ENCODE measurements around the gene NUCB2. TPM values are rescaled to one million over a fixed set of nuclear protein-coding genes. Genes with fewer than 3 reads are reported as not detected.

Gene NUCB2
- total and polyA plus RNA-seq, 2 of the 13 experiments (the other 11 are each of a cell fraction or from before 2014, with no cell fraction given): 54.2 to 82.4 TPM

DNA sequence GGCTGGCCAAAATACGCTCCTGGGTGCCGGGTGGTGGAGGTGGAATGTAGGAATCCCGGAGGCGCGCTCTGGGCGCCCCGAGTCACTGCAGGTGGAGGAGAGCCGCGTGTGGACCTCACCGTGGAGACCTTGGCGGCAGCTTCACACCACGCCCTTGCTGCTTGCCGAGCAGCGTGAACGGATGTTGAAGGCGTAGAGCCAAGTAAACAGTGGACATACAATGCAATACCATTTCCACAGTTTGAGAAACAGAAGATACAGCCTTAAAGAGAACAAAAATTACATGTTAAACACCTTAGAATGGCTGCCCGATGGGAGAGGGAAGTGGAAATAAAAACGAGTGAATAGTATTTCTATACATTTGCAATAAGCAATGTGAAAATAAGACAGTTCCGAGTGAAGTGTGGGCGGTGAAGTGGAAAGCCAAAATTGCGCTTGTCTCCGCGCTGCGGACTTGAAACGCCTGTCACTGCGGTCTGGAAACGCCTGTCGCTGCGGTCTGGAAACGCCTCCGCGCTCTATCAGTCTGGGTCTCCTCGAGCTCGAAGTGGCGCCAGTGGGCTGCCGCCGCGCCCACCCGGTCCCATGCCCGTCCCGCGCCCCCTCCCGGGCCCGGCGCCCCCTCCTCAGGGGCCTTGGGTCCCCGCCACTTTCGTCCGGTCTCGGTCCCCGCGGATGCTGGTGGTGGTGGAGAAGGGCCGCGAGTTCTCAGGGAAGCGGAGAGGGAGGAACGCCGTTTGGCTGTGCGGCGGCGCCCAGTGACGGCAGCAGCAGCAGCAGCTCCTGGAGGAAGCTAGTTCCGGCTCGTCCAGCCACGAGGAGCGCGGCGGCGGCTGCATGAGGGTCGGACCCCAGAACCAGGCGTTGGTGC, 76.6 kb downstream of the NUCB2 start (continued):
- TF ChIP-seq EP300 (IDR thresholded peaks at IDR 0.05; ENCODE audit: low read depth in 2 of 2, low read length in 2 of 2): no peak; a peak in 1 of 4 replicates
- no peak; the same call in 1 of the 2 replicates for TF ChIP-seq EP300 (CRISPR knock-in tag; IDR thresholded peaks at IDR 0.05; ENCODE audit: borderline replicate concordance)
- TF ChIP-seq ZNF552 (CRISPR knock-in tag; IDR thresholded peaks at IDR 0.05; ENCODE audit: borderline replicate concordance): peak; percentile 82
- TF ChIP-seq ZNF431 (CRISPR knock-in tag; IDR thresholded peaks at IDR 0.05; ENCODE audit: borderline replicate concordance, low read depth): 0 out of 2 replicates have a peak, but pooled peaks have one; percentile 67
- TF ChIP-seq SALL1 (CRISPR knock-in tag; IDR thresholded peaks at IDR 0.05): peak; percentile 96
- TF ChIP-seq IKZF1 (IDR thresholded peaks at IDR 0.05): no peak
- TF ChIP-seq ONECUT2 (CRISPR knock-in tag; IDR thresholded peaks at IDR 0.05): no peak
- peak; percentile 72 for TF ChIP-seq ZFX (CRISPR knock-in tag; IDR thresholded peaks at IDR 0.05; ENCODE audit: low read depth)
- TF ChIP-seq, protein P1, sequence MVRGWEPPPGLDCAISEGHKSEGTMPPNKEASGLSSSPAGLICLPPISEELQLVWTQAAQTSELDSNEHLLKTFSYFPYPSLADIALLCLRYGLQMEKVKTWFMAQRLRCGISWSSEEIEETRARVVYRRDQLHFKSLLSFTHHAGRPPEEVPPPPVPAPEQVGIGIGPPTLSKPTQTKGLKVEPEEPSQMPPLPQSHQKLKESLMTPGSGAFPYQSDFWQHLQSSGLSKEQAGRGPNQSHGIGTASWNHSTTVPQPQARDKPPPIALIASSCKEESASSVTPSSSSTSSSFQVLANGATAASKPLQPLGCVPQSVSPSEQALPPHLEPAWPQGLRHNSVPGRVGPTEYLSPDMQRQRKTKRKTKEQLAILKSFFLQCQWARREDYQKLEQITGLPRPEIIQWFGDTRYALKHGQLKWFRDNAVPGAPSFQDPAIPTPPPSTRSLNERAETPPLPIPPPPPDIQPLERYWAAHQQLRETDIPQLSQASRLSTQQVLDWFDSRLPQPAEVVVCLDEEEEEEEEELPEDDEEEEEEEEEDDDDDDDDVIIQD (CRISPR knock-in tag; IDR thresholded peaks at IDR 0.05; ENCODE audit: low read depth): 0 out of 2 replicates have a peak, but pooled peaks have one; percentile 64
- TF ChIP-seq DDIT3 (CRISPR knock-in tag; IDR thresholded peaks at IDR 0.05): no peak
- TF ChIP-seq ZKSCAN5 (CRISPR knock-in tag; IDR thresholded peaks at IDR 0.05): no peak
- TF ChIP-seq HMGXB4 (CRISPR knock-in tag; IDR thresholded peaks at IDR 0.05; ENCODE audit: borderline replicate concordance in 1 of 2, low read depth in 1 of 2): peak; percentile 62 to 81
- TF ChIP-seq GFI1 (CRISPR knock-in tag; IDR thresholded peaks at IDR 0.05; ENCODE audit: borderline replicate concordance): peak; percentile 65
- 0 out of 2 replicates have a peak, but pooled peaks have one; percentile 50 for TF ChIP-seq MNT (IDR thresholded peaks at IDR 0.05)
- 0 out of 2 replicates have a peak, but pooled peaks have one; percentile 24 for TF ChIP-seq JUN (CRISPR knock-in tag; IDR thresholded peaks at IDR 0.05)
- TF ChIP-seq CC2D1A (CRISPR knock-in tag; IDR thresholded peaks at IDR 0.05): no peak
- TF ChIP-seq MYNN (CRISPR knock-in tag; IDR thresholded peaks at IDR 0.05; ENCODE audit: low read depth): no peak
- no peak for TF ChIP-seq ZNF34 (CRISPR knock-in tag; IDR thresholded peaks at IDR 0.05; ENCODE audit: borderline replicate concordance)
- TF ChIP-seq, protein P2, sequence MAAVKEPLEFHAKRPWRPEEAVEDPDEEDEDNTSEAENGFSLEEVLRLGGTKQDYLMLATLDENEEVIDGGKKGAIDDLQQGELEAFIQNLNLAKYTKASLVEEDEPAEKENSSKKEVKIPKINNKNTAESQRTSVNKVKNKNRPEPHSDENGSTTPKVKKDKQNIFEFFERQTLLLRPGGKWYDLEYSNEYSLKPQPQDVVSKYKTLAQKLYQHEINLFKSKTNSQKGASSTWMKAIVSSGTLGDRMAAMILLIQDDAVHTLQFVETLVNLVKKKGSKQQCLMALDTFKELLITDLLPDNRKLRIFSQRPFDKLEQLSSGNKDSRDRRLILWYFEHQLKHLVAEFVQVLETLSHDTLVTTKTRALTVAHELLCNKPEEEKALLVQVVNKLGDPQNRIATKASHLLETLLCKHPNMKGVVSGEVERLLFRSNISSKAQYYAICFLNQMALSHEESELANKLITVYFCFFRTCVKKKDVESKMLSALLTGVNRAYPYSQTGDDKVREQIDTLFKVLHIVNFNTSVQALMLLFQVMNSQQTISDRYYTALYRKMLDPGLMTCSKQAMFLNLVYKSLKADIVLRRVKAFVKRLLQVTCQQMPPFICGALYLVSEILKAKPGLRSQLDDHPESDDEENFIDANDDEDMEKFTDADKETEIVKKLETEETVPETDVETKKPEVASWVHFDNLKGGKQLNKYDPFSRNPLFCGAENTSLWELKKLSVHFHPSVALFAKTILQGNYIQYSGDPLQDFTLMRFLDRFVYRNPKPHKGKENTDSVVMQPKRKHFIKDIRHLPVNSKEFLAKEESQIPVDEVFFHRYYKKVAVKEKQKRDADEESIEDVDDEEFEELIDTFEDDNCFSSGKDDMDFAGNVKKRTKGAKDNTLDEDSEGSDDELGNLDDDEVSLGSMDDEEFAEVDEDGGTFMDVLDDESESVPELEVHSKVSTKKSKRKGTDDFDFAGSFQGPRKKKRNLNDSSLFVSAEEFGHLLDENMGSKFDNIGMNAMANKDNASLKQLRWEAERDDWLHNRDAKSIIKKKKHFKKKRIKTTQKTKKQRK (IDR thresholded peaks at IDR 0.05; ENCODE audit: low read length): no peak
